ENCODE results near the gene INPP4B.
"Not testable (repeated sequence)": the region's sequence is repeated elsewhere in the genome, so short reads cannot be mapped to it uniquely, and the experiment has no call there.

Gene INPP4B

GRCh38 chr4:142823796-142824195 is 22.3 kb downstream of the INPP4B start:
- DNase-seq = no peak

DNA sequence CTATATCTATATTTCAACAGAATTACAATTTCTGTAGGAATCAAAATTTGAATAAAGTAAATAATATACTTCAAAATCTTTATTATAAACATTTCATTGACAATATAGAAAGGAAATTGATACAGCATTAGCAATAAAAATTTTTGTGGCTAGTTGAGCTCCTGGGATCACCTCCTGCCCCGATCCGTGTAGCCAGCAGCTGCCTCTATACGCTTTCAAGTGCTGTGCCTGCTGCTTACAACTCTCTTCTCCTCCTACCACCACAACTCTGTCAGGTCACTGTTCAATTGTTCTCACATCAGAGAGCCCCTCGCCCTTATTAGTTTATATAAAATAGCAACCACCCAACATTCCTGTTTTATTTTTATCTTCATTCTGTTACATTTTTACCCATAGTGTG is 27.6 kb downstream of the INPP4B start:
- DNase-seq = no peak

GRCh38 chr4:142818031-142818430 is 28.1 kb downstream of the INPP4B start:
- DNase-seq = no peak

DNA sequence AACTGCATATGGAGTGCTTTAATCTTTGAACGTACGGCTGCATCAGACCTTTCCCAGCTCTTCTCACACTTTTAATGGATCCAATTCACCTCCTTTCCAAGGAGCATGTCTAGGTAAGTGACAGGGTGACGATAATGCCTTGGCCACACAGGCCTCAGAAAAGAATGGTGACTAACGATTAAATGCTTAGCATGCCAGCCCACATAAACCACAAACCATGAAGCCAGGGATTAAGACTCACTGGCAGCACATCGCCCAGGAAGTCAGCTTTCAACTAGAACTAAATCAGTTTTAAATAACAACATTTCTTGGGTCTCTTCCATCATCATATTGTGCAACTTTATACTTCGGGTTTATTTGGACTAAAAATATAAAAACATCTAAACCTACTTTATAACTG is 28.7 kb downstream of the INPP4B start:
- peak; percentile 32 for DNase-seq

DNA sequence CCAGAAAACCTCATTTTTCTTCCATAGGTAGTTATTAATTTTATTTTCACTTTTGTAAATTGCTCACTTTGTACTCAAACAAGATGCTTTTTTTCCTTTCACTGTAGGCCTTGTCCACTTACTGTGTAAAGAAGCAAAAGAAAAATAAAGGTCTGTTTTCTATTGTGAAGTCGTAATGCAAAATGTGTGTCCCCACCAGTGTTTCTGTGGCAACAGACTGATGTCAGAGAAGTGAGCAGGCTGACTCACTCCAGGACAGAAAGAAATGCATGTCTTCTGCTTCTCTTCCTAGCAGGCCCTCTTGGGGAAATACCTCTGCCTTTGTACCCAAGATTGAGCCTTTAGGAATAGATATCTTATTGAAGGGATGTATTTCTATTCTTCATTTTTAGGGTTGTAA is 30.3 kb downstream of the INPP4B start:
- no peak for DNase-seq

- DNase-seq = no peak
Measured at GRCh38 chr4:142813388-142813787, 32.7 kb downstream of the INPP4B start.

DNA sequence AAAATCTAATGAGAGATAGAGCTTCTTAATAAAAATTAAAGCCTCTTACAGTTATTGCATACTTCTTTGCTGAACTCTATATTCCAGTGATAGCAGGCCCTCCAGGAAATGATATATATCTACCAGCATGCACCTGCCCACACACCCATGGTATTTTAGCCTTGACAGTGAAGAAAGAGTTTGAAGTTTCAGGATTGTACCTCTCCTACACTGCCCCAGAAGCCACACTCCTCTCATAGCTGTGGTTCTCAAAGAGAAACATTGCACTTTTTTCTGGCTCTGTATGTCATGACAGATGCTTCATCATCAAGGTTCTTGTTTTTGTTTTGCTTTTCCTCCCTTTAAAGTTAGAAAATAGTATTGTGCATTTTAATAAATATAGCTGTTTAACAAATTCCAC is 34.0 kb downstream of the INPP4B start:
- no peak for DNase-seq

DNA sequence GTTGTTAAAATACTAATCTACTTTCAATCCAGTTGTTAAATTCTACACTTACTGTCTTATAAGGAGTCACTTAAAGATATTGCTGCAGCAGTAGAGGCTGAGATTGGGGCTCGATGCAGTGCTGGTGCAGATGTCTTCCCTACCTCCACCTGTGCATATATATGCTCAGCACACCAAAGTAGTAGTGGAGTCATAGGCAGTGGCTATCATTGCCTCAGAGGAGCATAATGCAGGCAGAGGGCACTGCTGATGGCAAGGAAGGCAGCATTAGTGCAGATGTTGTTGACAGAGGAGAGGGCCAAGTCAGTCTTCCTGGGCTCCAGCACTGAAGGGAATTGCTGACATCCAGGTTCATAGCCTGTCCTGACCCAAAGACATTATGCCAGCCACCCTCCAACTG is 35.1 kb downstream of the INPP4B start:
- no peak for DNase-seq

DNA sequence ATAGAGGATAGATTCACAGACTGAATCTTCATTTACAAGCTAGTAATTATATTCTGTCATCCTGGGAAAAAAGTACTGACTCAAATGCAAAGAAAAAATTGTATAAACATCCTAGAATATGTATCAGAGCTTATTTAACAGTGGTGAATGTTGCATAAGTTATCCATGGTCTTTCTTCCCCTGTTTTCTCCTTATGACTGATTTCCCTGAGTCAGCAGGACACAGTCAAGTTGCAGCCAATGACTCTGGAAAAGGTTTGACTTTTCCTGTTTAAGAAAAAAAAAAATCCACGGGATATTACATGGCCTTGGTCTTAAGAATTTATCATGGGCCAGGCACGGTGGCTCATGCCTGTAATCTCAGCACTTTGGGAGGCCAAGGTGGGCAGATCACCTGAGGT is 36.5 kb downstream of the INPP4B start:
- DNase-seq = no peak

DNA sequence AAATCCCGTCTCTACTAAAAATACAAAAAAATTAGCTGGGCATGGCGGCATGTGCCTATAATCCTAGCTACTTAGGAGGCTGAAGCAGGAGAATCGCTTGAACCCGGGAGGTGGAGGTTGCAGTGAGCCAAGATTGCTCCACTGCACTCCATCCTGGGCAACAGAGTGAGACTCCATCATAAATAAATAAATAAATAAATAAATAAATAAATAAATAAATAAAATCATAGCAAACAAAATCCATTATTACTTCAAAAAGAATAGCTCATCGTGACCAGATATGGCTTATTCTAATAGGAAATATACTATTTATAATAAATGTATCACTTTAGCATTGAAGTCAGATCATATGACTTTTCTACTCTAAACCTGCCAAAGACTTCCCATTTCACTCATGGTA is 42.2 kb downstream of the INPP4B start:
- DNase-seq = not testable (repeated sequence)

DNA sequence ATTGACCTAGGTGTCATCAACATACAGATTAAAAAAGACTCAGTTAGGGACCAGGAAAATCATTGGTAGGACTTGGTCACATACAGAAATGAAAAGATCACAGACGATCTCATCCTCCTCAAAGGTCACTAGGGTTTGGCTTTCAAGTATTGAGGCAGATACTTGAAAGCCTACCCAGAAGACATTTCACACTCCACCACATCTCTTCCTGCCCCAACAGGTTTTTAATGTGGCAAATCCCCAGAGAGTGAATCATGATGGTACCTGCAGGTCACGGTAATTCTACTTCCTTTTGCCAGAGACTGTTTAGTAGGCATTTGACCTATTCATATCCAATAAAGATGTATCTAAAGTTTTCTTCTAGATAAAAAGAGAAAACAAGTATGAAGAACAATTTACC is 44.1 kb downstream of the INPP4B start:
- DNase-seq = no peak

GRCh38 chr4:142781114-142781513 is 65.0 kb downstream of the INPP4B start:
- no peak for DNase-seq

DNA sequence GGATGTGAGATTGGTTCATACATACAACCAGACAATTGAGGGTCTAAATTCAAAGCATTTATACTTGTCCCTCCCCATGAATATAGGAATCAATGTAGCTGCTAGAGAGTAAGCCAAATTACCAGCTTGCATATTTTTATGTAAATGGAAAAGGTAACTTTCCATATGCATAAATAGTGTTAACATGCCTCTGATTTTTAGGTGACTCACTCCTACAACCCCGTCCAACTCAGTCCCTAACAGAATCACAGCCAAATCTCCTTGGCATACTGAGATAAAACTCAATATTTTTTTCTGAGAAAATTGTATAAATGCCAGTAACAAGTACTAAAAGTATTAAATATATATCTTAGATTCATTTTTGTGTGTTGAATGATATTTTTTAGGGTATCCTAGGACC is 67.2 kb downstream of the INPP4B start:
- no peak for DNase-seq

GRCh38 chr4:142778430-142778829 is 67.7 kb downstream of the INPP4B start:
- no peak for DNase-seq

- no peak for DNase-seq
Measured at GRCh38 chr4:142777045-142777743, 68.9 kb downstream of the INPP4B start.

- DNase-seq = no peak
Measured at GRCh38 chr4:142776026-142776425, 70.1 kb downstream of the INPP4B start.

DNA sequence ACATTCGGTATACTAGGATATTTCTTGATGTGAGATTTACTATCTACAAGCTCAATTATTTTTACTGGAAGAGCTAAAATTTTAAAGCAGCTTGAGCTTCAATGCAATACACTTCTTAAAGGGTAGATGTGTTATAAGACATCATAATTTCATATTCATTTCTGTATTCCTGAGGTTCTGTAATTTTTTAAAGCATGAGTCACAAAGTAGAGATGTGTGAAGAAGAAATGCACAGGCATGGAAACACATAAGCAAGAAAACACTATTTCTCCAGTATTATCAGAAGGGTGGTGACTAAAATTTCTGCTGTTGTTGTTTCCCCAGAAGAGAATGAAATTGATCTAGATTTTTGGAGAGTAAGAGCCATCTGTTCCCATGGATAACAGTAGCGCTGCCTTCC is 72.6 kb downstream of the INPP4B start:
- DNase-seq = no peak

- no peak for DNase-seq
Measured at GRCh38 chr4:142762280-142762679, 83.8 kb downstream of the INPP4B start.

- DNase-seq = no peak
Measured at GRCh38 chr4:142752202-142752786, 93.8 kb downstream of the INPP4B start.

DNA sequence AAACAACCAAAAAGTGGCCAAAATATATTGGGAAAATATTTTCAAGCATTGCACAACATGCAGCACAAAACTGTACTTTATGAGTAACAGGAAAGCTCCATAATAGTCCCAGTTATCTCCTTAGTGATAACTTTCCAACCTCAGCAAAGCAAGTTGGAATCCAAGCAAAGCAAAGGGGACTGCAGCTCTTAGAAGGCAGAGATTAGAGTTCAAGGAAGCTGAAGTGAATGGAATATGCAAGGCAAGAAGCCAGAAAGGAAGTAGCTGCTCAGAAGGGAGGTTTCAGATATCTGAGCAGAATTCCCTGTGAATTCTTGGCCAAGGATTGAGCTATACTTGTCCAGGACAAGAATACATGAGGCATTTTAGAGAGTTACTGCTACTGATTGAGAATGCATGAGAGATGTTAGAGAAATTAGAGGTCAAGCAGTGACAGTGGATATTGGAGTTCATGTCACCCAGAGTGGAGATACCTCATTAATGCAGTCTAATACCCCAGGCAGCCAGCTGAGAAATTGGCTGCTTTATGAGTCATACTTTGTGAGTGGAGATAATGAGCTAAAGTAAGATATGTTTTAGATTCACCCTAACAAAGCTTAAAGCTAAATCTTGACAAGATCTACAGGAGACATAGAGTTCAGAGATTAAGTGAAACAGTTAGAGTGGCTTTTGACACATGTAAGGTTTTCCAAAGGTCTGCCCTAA is 102.8 kb downstream of the INPP4B start:
- DNase-seq = no peak

GRCh38 chr4:142741995-142742394 is 104.1 kb downstream of the INPP4B start:
- DNase-seq = no peak

DNA sequence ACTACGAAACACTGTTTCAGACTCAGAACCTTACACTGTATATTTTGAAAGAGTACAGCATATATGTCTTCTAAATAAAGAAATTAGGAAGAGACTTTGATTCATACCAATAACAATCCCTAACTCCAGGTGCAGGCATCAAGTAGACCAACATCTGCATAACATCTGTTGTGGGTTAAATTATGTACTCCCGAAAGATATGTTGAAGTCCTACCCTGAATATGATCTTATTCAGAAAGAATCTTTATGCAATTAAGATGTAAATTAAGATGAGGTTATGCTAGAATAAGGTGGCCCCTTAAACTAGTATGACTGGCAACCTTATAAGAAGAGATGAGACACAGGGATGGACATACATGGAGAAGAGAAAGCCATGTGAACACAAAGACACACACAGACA is 117.9 kb downstream of the INPP4B start:
- DNase-seq = no peak

- DNase-seq = no peak
Measured at GRCh38 chr4:142727149-142727548, 119.0 kb downstream of the INPP4B start.

GRCh38 chr4:142725886-142726285 is 120.2 kb downstream of the INPP4B start:
- DNase-seq = no peak

DNA sequence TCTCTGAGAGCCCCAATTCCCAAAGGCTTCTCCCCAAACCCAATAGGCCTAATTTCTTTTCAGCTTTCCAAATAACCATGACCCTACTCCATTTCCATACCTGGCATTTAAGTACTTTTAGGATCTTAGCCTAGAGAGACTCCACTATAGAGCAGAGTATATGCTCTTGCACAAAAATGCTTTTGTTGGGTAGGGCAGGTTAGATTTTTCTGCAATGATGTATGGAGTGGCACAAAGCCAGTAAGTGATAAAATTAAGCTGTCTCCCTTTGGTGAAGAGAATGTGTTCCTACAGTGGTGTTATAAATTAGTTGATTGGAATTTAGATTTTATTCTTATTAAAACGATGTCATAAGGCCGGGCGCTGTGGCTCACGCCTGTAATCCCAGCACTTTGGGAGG is 124.9 kb downstream of the INPP4B start:
- DNase-seq = no peak
